Upper lobe of left lung (tissue), 6 donors: ENCODE results near the gene TSC1. TPM values are rescaled to one million over a fixed set of nuclear protein-coding genes. Genes with fewer than 3 reads are reported as not detected.
A peak's percentile ranks its signal among the peaks of the same experiment; 100 is the strongest.
"Not testable (repeated sequence)": the region's sequence is repeated elsewhere in the genome, so short reads cannot be mapped to it uniquely, and the experiment has no call there.

Experiments
- ATAC-seq, 2 donors: fragments of 200-7000 bp; cut with Tn5 transposase; one replicate each; pipeline ENCODE4 v1.9.1; 2022; ENCODE audit warnings: mild to moderate bottlenecking in 2 of 2, moderate library complexity in 2 of 2; ENCODE audit not compliant: low FRiP score in 2 of 2
- DNase-seq, 2 donors: peaks; one replicate each; pipeline ENCODE4 v3.0.0-alpha.2; 2019 to 2020
- H3K27ac ChIP-seq, 4 donors: fragments of 200-600 bp; sonication (generic); one replicate each; pipeline ENCODE4 v1.5.1; 2016 to 2019
- H3K27me3 ChIP-seq, 4 donors: fragments of 200-600 bp; sonication (generic); one replicate each; pipeline ENCODE4 v1.5.1; 2017 to 2019
- H3K36me3 ChIP-seq, 4 donors: fragments of 200-600 bp; sonication (generic); one replicate each; pipeline ENCODE4 v1.5.1; 2016 to 2019
- H3K4me1 ChIP-seq, 4 donors: fragments of 200-600 bp; sonication (generic); one replicate each; pipeline ENCODE4 v1.5.1; 2018 to 2019
- H3K4me3 ChIP-seq, 4 donors: fragments of 200-600 bp; sonication (generic); one replicate each; pipeline ENCODE4 v1.5.1; 2017 to 2019; ENCODE audit warnings: mild to moderate bottlenecking in 2 of 4, moderate library complexity in 1 of 4
- H3K9me3 ChIP-seq, 4 donors: fragments of 200-600 bp; sonication (generic); one replicate each; pipeline ENCODE4 v1.5.1; 2018 to 2019
- EP300 ChIP-seq, 4 donors: sonication (generic); formaldehyde crosslinking; IDR thresholded peaks; one replicate each; pipeline ENCODE4 v1.5.1; 2017; ENCODE audit warnings: antibody characterized with exemption in 4 of 4, control low read depth in 2 of 4
- POLR2A ChIP-seq, 4 donors: fragments of 450-650 bp; IDR thresholded peaks; one replicate each; pipeline ENCODE4 v1.5.1; 2016 to 2017; ENCODE audit warnings: antibody characterized with exemption in 4 of 4, mild to moderate bottlenecking in 2 of 4
- POLR2AphosphoS5 ChIP-seq, 2 donors: sonication (generic); formaldehyde crosslinking; IDR thresholded peaks; one replicate each; pipeline ENCODE4 v1.5.1; 2017; ENCODE audit warnings: antibody characterized with exemption in 2 of 2
- WGBS, 2 donors: methylation state at CpG; one replicate each; pipeline ENCODE4 v1.1.5; 2017 to 2018; 5-methylcytosine and 5-hydroxymethylcytosine counted together
- total RNA-seq, 6 donors: library from RNA; depleted of rRNA in 4 of 6; stranded (reverse); fragments of >200 nt in 4 of 6; gene quantifications; one replicate each; pipeline versions ENCODE4 v1.1.0 to v1.2.1, GENCODE V29; 2016 to 2021
- TF ChIP-seq, protein P1 (sequence below), 6 experiments: fragments of 450-650 bp in 4 of 6; fragments of 200-600 bp in 2 of 6; sonication (generic) in 2 of 6; IDR thresholded peaks; one replicate each; pipeline ENCODE4 v1.5.1; 2016 to 2019; ENCODE audit warnings: antibody characterized with exemption in 6 of 6
- donor health status: DM: no; HTN: no; CAD: no; lungs with moderate emphysema.
- donor health status: DM: no; HTN: yes; CAD: no; lungs with severe emphysema.

Gene TSC1
- total RNA-seq, 6 donors from 2014 or later: 34.4 to 185 (median 50.0) TPM

DNA sequence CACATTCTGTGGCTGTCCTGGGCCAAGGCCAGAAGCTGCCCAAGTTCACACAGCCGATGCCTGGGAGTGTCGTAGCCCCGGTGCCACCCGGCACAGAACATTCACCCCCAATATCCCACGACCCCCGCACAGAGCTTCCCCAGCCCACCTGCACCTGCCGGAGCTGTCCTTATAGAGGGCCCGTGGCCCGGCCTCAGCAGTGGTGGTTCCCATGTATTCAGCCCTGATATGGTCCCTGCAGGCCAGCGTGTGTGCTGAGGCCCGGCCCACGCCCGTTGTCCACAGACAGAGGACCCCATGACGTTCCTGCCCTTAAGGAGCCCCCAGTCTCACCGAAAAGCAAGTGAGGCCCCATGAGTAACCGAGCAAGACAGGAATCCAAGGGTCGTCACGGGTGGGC, 28.8 kb upstream of the TSC1 start:
- Histone ChIP-seq H3K27me3 (no peaks in the 10 kb centered on the region), H3K4me1 (peaks cover 2 to 13% (median 10%) of the 10 kb centered on the region in 4 donors), H3K4me3 (no peak overlapping the region), H3K9me3 (no peaks in the 10 kb centered on the region), H3K27ac (no peak overlapping the region), H3K36me3 (no peaks in the 10 kb centered on the region)
- no peak for ATAC-seq
- TF ChIP-seq POLR2AphosphoS5 (IDR thresholded peaks at IDR 0.05) (no peak), POLR2A (IDR thresholded peaks at IDR 0.05) (no peak), EP300 (IDR thresholded peaks at IDR 0.05) (no peak)
- TF ChIP-seq, protein P1, sequence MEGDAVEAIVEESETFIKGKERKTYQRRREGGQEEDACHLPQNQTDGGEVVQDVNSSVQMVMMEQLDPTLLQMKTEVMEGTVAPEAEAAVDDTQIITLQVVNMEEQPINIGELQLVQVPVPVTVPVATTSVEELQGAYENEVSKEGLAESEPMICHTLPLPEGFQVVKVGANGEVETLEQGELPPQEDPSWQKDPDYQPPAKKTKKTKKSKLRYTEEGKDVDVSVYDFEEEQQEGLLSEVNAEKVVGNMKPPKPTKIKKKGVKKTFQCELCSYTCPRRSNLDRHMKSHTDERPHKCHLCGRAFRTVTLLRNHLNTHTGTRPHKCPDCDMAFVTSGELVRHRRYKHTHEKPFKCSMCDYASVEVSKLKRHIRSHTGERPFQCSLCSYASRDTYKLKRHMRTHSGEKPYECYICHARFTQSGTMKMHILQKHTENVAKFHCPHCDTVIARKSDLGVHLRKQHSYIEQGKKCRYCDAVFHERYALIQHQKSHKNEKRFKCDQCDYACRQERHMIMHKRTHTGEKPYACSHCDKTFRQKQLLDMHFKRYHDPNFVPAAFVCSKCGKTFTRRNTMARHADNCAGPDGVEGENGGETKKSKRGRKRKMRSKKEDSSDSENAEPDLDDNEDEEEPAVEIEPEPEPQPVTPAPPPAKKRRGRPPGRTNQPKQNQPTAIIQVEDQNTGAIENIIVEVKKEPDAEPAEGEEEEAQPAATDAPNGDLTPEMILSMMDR (IDR thresholded peaks at IDR 0.05): no peak
- 79 to 80% methylated on average over 15 to 18 of the region's 18 CpGs for WGBS, 2 donors
- no peak for DNase-seq

DNA sequence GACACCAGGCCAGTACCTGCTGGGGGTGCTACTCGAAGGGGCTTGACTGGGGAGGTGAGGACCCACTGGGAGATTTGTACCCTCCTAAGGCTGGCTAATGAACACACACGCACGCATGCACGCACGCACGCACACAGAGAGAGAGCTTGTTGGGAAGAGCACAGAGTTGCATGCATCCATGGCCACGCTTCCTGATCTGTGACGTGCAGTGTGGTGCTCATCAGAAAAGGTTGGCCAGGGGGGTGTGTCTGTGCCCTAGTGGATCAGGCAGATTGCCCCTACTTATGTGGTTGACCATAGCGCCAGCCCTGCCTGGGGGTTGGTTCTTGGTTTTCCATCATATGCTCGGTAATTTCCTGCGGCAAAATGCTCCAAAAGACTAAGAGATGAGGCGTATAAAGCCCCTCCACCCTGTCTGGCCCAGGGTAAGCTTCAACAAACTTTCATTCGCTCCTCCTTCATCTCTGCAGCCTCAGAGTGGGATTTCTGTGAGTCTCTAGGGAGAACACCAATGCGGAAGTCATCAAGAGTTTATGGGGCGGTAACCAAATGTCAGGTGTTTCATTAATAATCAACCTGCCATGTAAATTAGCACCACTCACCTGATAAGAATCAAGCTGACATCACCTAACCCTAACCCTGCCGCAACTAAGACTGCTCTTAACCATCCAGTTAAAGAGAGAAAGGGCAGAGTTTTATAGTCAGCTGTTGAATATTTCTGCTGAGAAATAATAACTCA, 26.1 kb upstream of the TSC1 start:
- 77 to 80% methylated on average over 16 of the region's 16 CpGs for WGBS, 2 donors
- Histone ChIP-seq H3K27ac (no peak overlapping the region), H3K4me1 (peaks cover 0 to 13% (median 8%) of the 10 kb centered on the region in 4 donors), H3K27me3 (no peaks in the 10 kb centered on the region), H3K4me3 (no peak overlapping the region), H3K9me3 (no peaks in the 10 kb centered on the region), H3K36me3 (no peaks in the 10 kb centered on the region)
- ATAC-seq (peak in 1 of 2 donors; percentile 57), DNase-seq (no peak)
- TF ChIP-seq, protein P1 (IDR thresholded peaks at IDR 0.05): no peak
- TF ChIP-seq POLR2A (IDR thresholded peaks at IDR 0.05) (no peak), POLR2AphosphoS5 (IDR thresholded peaks at IDR 0.05) (no peak), EP300 (IDR thresholded peaks at IDR 0.05) (no peak)

DNA sequence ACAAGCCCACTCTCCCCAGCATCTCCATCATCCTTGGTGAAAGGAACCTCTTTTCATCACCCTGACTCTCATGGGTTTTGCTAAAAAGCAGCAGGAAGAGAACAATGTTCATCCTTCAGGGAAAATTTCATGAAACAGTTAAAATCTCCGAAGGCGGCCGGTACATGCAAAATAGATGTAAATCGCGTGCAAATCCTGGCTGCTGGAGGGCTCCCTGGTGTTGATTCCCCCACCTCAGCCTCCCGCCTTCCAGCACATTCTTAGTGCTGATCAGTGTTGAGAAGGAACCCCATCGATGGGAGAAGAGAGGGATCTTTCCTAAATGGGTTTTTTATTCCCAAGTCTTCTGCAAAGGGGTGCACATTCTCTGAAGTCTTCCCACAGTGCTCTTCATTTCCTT, 25.4 kb upstream of the TSC1 start:
- TF ChIP-seq POLR2AphosphoS5 (IDR thresholded peaks at IDR 0.05) (no peak), POLR2A (IDR thresholded peaks at IDR 0.05) (no peak), EP300 (IDR thresholded peaks at IDR 0.05) (no peak)
- TF ChIP-seq, protein P1 (IDR thresholded peaks at IDR 0.05): no peak
- H3K27me3 ChIP-seq: no peaks in the 10 kb centered on the region
- H3K36me3 ChIP-seq: no peaks in the 10 kb centered on the region
- H3K4me3 ChIP-seq: no peak overlapping the region
- peaks cover 0 to 13% (median 8%) of the 10 kb centered on the region in 4 donors for H3K4me1 ChIP-seq
- no peak overlapping the region for H3K27ac ChIP-seq
- no peaks in the 10 kb centered on the region for H3K9me3 ChIP-seq
- DNase-seq (no peak), ATAC-seq (no peak)
- 60 to 78% methylated on average over 7 of the region's 7 CpGs for WGBS, 2 donors

DNA sequence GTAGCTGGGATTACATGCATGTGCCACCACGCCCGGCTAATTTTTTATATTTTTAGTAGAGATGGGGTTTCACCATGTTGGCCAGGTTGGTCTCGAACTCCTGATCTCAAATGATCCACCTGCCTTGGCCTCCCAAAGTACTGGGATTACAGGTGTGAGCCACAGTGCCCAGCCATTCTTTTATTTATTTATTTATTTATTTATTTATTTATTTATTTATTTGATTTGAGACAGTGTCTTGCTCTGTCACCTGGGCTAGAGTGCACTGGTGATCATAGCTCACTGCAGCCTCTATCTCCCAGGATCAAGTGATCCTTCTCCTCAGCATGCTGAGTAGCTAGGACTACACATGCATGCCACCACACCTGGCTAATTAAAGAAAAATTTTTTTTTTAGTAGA, 23.5 kb upstream of the TSC1 start:
- DNase-seq, H3K4me3 ChIP-seq, H3K9me3 ChIP-seq, H3K27me3 ChIP-seq, H3K27ac ChIP-seq, H3K36me3 ChIP-seq, ATAC-seq: not testable (repeated sequence)
- WGBS, 2 donors: 91% methylated on average over 3 of the region's 3 CpGs
- H3K4me1 ChIP-seq: peaks cover 0 to 12% (median 7%) of the 10 kb centered on the region in 4 donors

DNA sequence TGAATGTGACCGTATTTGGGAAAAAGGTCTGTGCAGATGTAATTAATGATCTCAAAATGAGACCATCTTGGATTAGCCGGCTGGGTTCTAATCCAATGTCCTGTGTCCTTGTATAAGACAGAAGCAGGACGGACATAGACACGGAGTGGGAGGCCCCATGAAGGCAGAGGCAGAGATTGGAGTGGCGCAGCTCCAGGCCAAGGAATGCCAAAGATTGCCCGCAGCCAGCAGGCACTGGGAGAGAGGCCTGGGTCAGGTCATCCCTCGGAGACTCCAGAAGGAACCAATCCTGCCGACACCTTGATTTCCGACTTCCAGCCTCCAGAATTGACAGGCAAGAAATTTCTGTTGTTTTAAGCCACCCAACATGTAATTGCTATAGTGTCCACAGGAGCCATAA, 21.1 kb upstream of the TSC1 start:
- WGBS, 2 donors: 75 to 88% methylated on average over 9 of the region's 9 CpGs
- no peaks in the 10 kb centered on the region for H3K27me3 ChIP-seq

More for the DNA sequence above, 21.1 kb upstream of the TSC1 start:
- DNase-seq (no peak), ATAC-seq (no peak)
- H3K4me3 ChIP-seq: no peak overlapping the region
- no peak overlapping the region for H3K27ac ChIP-seq
- no peaks in the 10 kb centered on the region for H3K9me3 ChIP-seq
- no peaks in the 10 kb centered on the region for H3K4me1 ChIP-seq
- no peaks in the 10 kb centered on the region for H3K36me3 ChIP-seq
- no peak for TF ChIP-seq POLR2AphosphoS5 (IDR thresholded peaks at IDR 0.05)
- TF ChIP-seq EP300 (IDR thresholded peaks at IDR 0.05): no peak
- TF ChIP-seq, protein P1 (IDR thresholded peaks at IDR 0.05): no peak
- TF ChIP-seq POLR2A (IDR thresholded peaks at IDR 0.05): no peak
